Measurements from ENCODE around the gene BLACAT1. TPM values are rescaled to one million over a fixed set of nuclear protein-coding genes. Genes with fewer than 3 reads are reported as not detected.

The BLACAT1 gene
- total RNA-seq, 2 donors from 2014 or later: not detected

- Histone ChIP-seq H3K9me3 (no peaks in the 10 kb centered on the region), H3K27me3 (replicated peaks; ENCODE audit: insufficient read depth) (peaks cover 3% of the 10 kb centered on the region), H3K36me3 (no peaks in the 10 kb centered on the region), H3K4me3 (no peak overlapping the region), H3K4me1 (ENCODE audit: control insufficient read depth in 1 of 2, low read depth in 2 of 2) (peaks cover 3 to 10% of the 10 kb centered on the region in 2 donors), H3K27ac (no peak overlapping the region)
- no peak for DNase-seq (ENCODE audit: low spot score)
- ATAC-seq (ENCODE audit: insufficient number of reproducible peaks, low FRiP score, low read depth): no peak
- no peak for TF ChIP-seq CTCF (IDR thresholded peaks at IDR 0.05)
Measured at GRCh38 chr1:205477121-205477758, 21.4 kb upstream of the BLACAT1 start.

DNA sequence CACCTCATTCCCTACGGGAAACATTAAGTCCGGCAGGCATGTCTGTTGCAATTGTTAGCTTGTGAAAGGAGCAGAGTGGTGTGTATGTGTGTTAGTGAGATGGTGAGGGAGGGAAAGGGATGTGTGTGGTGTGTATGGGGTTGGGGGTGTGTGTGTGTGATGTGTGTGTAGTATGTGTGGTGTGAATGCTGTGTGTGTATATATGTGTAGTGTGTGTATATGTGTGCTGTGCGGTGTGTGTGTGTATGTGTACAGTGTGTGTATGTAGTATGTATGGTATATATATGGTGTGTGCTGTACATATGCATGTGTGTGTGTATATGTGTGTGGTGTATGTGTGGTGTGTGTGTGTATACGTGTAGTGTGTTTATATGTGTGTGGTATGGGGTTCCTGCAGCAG lies 20.8 kb upstream of the BLACAT1 start:
- ATAC-seq (ENCODE audit: insufficient number of reproducible peaks, low FRiP score, low read depth): no peak
- TF ChIP-seq CTCF (IDR thresholded peaks at IDR 0.05): no peak
- H3K27me3 ChIP-seq (replicated peaks; ENCODE audit: insufficient read depth): peaks cover 3% of the 10 kb centered on the region
- peaks cover 3 to 10% of the 10 kb centered on the region in 2 donors for H3K4me1 ChIP-seq (ENCODE audit: control insufficient read depth in 1 of 2, low read depth in 2 of 2)
- no peak overlapping the region for H3K27ac ChIP-seq
- no peaks in the 10 kb centered on the region for H3K9me3 ChIP-seq
- no peak overlapping the region for H3K4me3 ChIP-seq
- no peak for DNase-seq (ENCODE audit: low spot score)
- no peaks in the 10 kb centered on the region for H3K36me3 ChIP-seq

GRCh38 chr1:205475855-205476254 lies 20.0 kb upstream of the BLACAT1 start:
- no peaks in the 10 kb centered on the region for H3K9me3 ChIP-seq
- H3K27me3 ChIP-seq (replicated peaks; ENCODE audit: insufficient read depth): peaks cover 3% of the 10 kb centered on the region
- DNase-seq (ENCODE audit: low spot score) (no peak), ATAC-seq (ENCODE audit: insufficient number of reproducible peaks, low FRiP score, low read depth) (no peak)
- no peaks in the 10 kb centered on the region for H3K36me3 ChIP-seq
- no peak overlapping the region for H3K27ac ChIP-seq
- H3K4me1 ChIP-seq (ENCODE audit: control insufficient read depth in 1 of 2, low read depth in 2 of 2): peaks cover 3 to 10% of the 10 kb centered on the region in 2 donors
- no peak overlapping the region for H3K4me3 ChIP-seq
- TF ChIP-seq CTCF (IDR thresholded peaks at IDR 0.05): no peak

- Histone ChIP-seq H3K27ac (no peak overlapping the region), H3K27me3 (replicated peaks; ENCODE audit: insufficient read depth) (peaks cover 3% of the 10 kb centered on the region), H3K4me1 (ENCODE audit: control insufficient read depth in 1 of 2, low read depth in 2 of 2) (peaks cover 3 to 10% of the 10 kb centered on the region in 2 donors), H3K4me3 (no peak overlapping the region), H3K9me3 (no peaks in the 10 kb centered on the region), H3K36me3 (no peaks in the 10 kb centered on the region)
- no peak for TF ChIP-seq CTCF (IDR thresholded peaks at IDR 0.05)
- DNase-seq (ENCODE audit: low spot score) (no peak), ATAC-seq (ENCODE audit: insufficient number of reproducible peaks, low FRiP score, low read depth) (no peak)
Measured at GRCh38 chr1:205474571-205474970, 18.7 kb upstream of the BLACAT1 start.

DNA sequence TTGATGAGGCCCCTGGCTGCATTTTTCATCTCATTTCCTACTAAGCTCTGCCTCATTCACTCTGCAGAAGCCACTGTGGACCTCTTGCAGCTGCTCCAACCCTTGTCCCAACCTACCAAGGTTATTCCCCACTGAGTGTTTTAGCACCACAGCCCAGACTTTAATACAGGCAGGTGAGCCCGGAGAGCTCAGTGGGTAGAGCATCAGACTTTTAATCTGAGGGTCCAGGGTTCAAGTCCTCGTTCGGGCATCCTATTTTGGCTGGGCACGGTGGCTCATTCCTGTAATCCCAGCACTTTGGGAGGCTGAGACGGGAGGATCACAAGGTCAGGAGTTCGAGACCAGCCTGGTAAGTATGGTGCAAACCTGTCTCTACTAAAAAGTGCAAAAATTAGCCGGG lies 18.1 kb upstream of the BLACAT1 start:
- Histone ChIP-seq H3K4me3 (no peak overlapping the region), H3K4me1 (ENCODE audit: control insufficient read depth in 1 of 2, low read depth in 2 of 2) (peaks cover 3 to 10% of the 10 kb centered on the region in 2 donors), H3K27ac (no peak overlapping the region), H3K27me3 (replicated peaks; ENCODE audit: insufficient read depth) (peaks cover 3% of the 10 kb centered on the region), H3K36me3 (no peaks in the 10 kb centered on the region), H3K9me3 (no peaks in the 10 kb centered on the region)
- DNase-seq (ENCODE audit: low spot score) (no peak), ATAC-seq (ENCODE audit: insufficient number of reproducible peaks, low FRiP score, low read depth) (no peak)
- no peak for TF ChIP-seq CTCF (IDR thresholded peaks at IDR 0.05)
